ENCODE measurements around the gene LRRC23. TPM values are rescaled to one million over a fixed set of nuclear protein-coding genes. Genes with fewer than 3 reads are reported as not detected.

LRRC23 gene
- total RNA-seq, 1 experiment from 2014 or later: 6.0 TPM

- no peak for DNase-seq
- Mint-ChIP-seq H3K4me3 (ENCODE audit: low read depth, unreplicated experiment) (no peak overlapping the region), H3K36me3 (ENCODE audit: insufficient read depth, unreplicated experiment) (peaks cover 31% of the 10 kb centered on the region), H3K4me1 (ENCODE audit: low read depth, unreplicated experiment) (peaks cover 20% of the 10 kb centered on the region), H3K9me3 (ENCODE audit: low read depth, unreplicated experiment) (no peaks in the 10 kb centered on the region), H3K27me3 (ENCODE audit: unreplicated experiment) (no peaks in the 10 kb centered on the region), H3K27ac (ENCODE audit: unreplicated experiment) (no peak overlapping the region)
- no peak for TF ChIP-seq CTCF (IDR thresholded peaks at IDR 0.05; ENCODE audit: unreplicated experiment)
- intact Hi-C loops (cut with micrococcal nuclease; ENCODE audit: unreplicated experiment): no loop called here
- no TSS peak for BruUV-seq (replicated peaks)
- CTCF ChIA-PET: interaction anchor here (0.7 to 1.7 kb wide), 2 partner anchors 10 to 511 kb away, joined by 4 to 5 read pairs; no protein-coding TSS in a partner anchor
Measured at GRCh38 chr12:6951551-6952120, 47.0 kb downstream of the LRRC23 start.

GRCh38 chr12:6952121-6952862, 47.7 kb downstream of the LRRC23 start:
- CTCF ChIA-PET: interaction anchor here (0.7 to 1.7 kb wide), 2 partner anchors 10 to 512 kb away, joined by 4 to 5 read pairs; no protein-coding TSS in a partner anchor
- no peak for DNase-seq
- Mint-ChIP-seq H3K9me3 (ENCODE audit: low read depth, unreplicated experiment) (no peaks in the 10 kb centered on the region), H3K36me3 (ENCODE audit: insufficient read depth, unreplicated experiment) (peaks cover 30% of the 10 kb centered on the region), H3K27me3 (ENCODE audit: unreplicated experiment) (no peaks in the 10 kb centered on the region), H3K4me1 (ENCODE audit: low read depth, unreplicated experiment) (peaks cover 13% of the 10 kb centered on the region), H3K27ac (ENCODE audit: unreplicated experiment) (no peak overlapping the region), H3K4me3 (ENCODE audit: low read depth, unreplicated experiment) (no peak overlapping the region)
- no TSS peak for BruUV-seq (replicated peaks)
- intact Hi-C loops (cut with micrococcal nuclease; ENCODE audit: unreplicated experiment): no loop called here
- no peak for TF ChIP-seq CTCF (IDR thresholded peaks at IDR 0.05; ENCODE audit: unreplicated experiment)

GRCh38 chr12:6952863-6953441, 48.3 kb downstream of the LRRC23 start:
- CTCF ChIA-PET: interaction anchor here (1.7 kb wide), 1 partner anchor 9 kb away, joined by 4 read pairs; no protein-coding TSS in a partner anchor
- H3K36me3 Mint-ChIP-seq (ENCODE audit: insufficient read depth, unreplicated experiment): peaks cover 24% of the 10 kb centered on the region
- no TSS peak for BruUV-seq (replicated peaks)
- H3K27me3 Mint-ChIP-seq (ENCODE audit: unreplicated experiment): no peaks in the 10 kb centered on the region
- no peak for TF ChIP-seq CTCF (IDR thresholded peaks at IDR 0.05; ENCODE audit: unreplicated experiment)
- no peak for DNase-seq
- no peak overlapping the region for H3K4me3 Mint-ChIP-seq (ENCODE audit: low read depth, unreplicated experiment)
- no peaks in the 10 kb centered on the region for H3K9me3 Mint-ChIP-seq (ENCODE audit: low read depth, unreplicated experiment)
- peaks cover 7% of the 10 kb centered on the region for H3K4me1 Mint-ChIP-seq (ENCODE audit: low read depth, unreplicated experiment)
- intact Hi-C loops (cut with micrococcal nuclease; ENCODE audit: unreplicated experiment): no loop called here
- H3K27ac Mint-ChIP-seq (ENCODE audit: unreplicated experiment): no peak overlapping the region

- Mint-ChIP-seq H3K4me1 (ENCODE audit: low read depth, unreplicated experiment) (no peaks in the 10 kb centered on the region), H3K27me3 (ENCODE audit: unreplicated experiment) (no peaks in the 10 kb centered on the region), H3K36me3 (ENCODE audit: insufficient read depth, unreplicated experiment) (peaks cover 25% of the 10 kb centered on the region), H3K9me3 (ENCODE audit: low read depth, unreplicated experiment) (no peaks in the 10 kb centered on the region), H3K27ac (ENCODE audit: unreplicated experiment) (no peak overlapping the region), H3K4me3 (ENCODE audit: low read depth, unreplicated experiment) (no peak overlapping the region)
- intact Hi-C loops (cut with micrococcal nuclease; ENCODE audit: unreplicated experiment): no loop called here
- TF ChIP-seq CTCF (IDR thresholded peaks at IDR 0.05; ENCODE audit: unreplicated experiment): no peak
- no peak for DNase-seq
- BruUV-seq (replicated peaks): no TSS peak
- CTCF ChIA-PET: interaction anchor here (1.7 kb wide), 1 partner anchor 8 kb away, joined by 4 read pairs; no protein-coding TSS in a partner anchor
Measured at GRCh38 chr12:6953442-6954315, 49.1 kb downstream of the LRRC23 start.

All from Calu3 (cell line).